Cardiac septum (tissue), 1 donor: Measurements from ENCODE around the gene PLXNA1. TPM values are rescaled to one million over a fixed set of nuclear protein-coding genes. Genes with fewer than 3 reads are reported as not detected.

Experiments used
- DNase-seq: peaks from one replicate; pipeline ENCODE4 v3.0.0-alpha.2; 2020; ENCODE audit warnings: low spot score
- intact Hi-C: fragments of 100-400 bp; cut with DNase I; formaldehyde crosslinking; loops from one replicate; pipeline ENCODE4 v1.14.0; 2022
- total RNA-seq: library from RNA; stranded (reverse); fragmentation: NEBNext Ultra II Directional; extraction: Animal tissue kit (Norgen Biotek cat#: 25700); gene quantifications from one replicate; pipeline ENCODE4 v1.2.1, GENCODE V29; 2021
- donor health status: DM: no; HTN: no; CAD: no.

PLXNA1 gene
- total RNA-seq, 1 donor from 2014 or later, result 31.6 TPM

- no peak for DNase-seq
- intact Hi-C loops, result loop anchor here (2.0 to 10.0 kb wide), 4 partner anchors 20 to 562 kb away; partner anchors contain the start of gene CHCHD6
Observed at GRCh38 chr3:126983276-126983652, 349 bp downstream of the PLXNA1 start.

GRCh38 chr3:126983653-126984390 lies 907 bp downstream of the PLXNA1 start:
- intact Hi-C loops, result loop anchor here (1.0 to 10.0 kb wide), 5 partner anchors 21 to 561 kb away; partner anchors contain the start of gene CHCHD6
- DNase-seq, result no peak

- no peak for DNase-seq
- intact Hi-C loops, result loop anchor here (1.0 to 10.0 kb wide), 3 partner anchors 282 to 560 kb away; partner anchors contain the start of gene CHCHD6
Observed at GRCh38 chr3:126984391-126985131, 1.6 kb downstream of the PLXNA1 start.

- intact Hi-C loops, result loop anchor here (10.0 kb wide), 1 partner anchor 559 kb away; no protein-coding TSS in a partner anchor
- DNase-seq, result no peak
Observed at GRCh38 chr3:126985132-126985985, 2.4 kb downstream of the PLXNA1 start.

- DNase-seq, result no peak
- intact Hi-C loops, result loop anchor here (10.0 kb wide), 1 partner anchor 559 kb away; no protein-coding TSS in a partner anchor
Observed at GRCh38 chr3:126986001-126986400, 3.1 kb downstream of the PLXNA1 start.

- no peak for DNase-seq
- intact Hi-C loops, result loop anchor here (10.0 kb wide), 1 partner anchor 558 kb away; no protein-coding TSS in a partner anchor
Observed at GRCh38 chr3:126987129-126987528, 4.2 kb downstream of the PLXNA1 start.

GRCh38 chr3:126987596-126987995 lies 4.7 kb downstream of the PLXNA1 start:
- DNase-seq, result no peak
- intact Hi-C loops, result loop anchor here (10.0 kb wide), 1 partner anchor 557 kb away; no protein-coding TSS in a partner anchor

- intact Hi-C loops, result loop anchor here (10.0 kb wide), 1 partner anchor 556 kb away; no protein-coding TSS in a partner anchor
Observed at GRCh38 chr3:126988451-126989021, 5.6 kb downstream of the PLXNA1 start.

GRCh38 chr3:126989316-126990023 lies 6.6 kb downstream of the PLXNA1 start:
- intact Hi-C loops, result loop anchor here (10.0 kb wide), 1 partner anchor 555 kb away; no protein-coding TSS in a partner anchor
- no peak for DNase-seq

More at GRCh38 chr3:126988451-126989021, 5.6 kb downstream of the PLXNA1 start:
- no peak for DNase-seq

GRCh38 chr3:126990024-126990700 lies 7.2 kb downstream of the PLXNA1 start:
- DNase-seq, result no peak
- intact Hi-C loops, result no loop called here

- no peak for DNase-seq
- intact Hi-C loops, result no loop called here
Observed at GRCh38 chr3:126990890-126991289, 8.0 kb downstream of the PLXNA1 start.

GRCh38 chr3:126991366-126992200 lies 8.7 kb downstream of the PLXNA1 start:
- intact Hi-C loops, result no loop called here
- DNase-seq, result no peak

- intact Hi-C loops, result no loop called here
- DNase-seq, result no peak
Observed at GRCh38 chr3:126992216-126992615, 9.3 kb downstream of the PLXNA1 start.

- no peak for DNase-seq
- intact Hi-C loops, result no loop called here
Observed at GRCh38 chr3:126992776-126993175, 9.9 kb downstream of the PLXNA1 start.

GRCh38 chr3:126993436-126993835 lies 10.5 kb downstream of the PLXNA1 start:
- intact Hi-C loops, result no loop called here

GRCh38 chr3:126994661-126995245 lies 11.8 kb downstream of the PLXNA1 start:
- no peak for DNase-seq
- intact Hi-C loops, result loop anchor here (5.0 kb wide), 1 partner anchor 242 kb away; no protein-coding TSS in a partner anchor

More at GRCh38 chr3:126993436-126993835, 10.5 kb downstream of the PLXNA1 start:
- DNase-seq, result no peak
